NCI-H2029 (cell line): Measurements from ENCODE around the gene DDX19B.
"Not testable (repeated sequence)": the region's sequence is repeated elsewhere in the genome, so short reads cannot be mapped to it uniquely, and the experiment has no call there.

Source experiments
- DNase-seq: peaks from one replicate; lab custom pipeline; 2025; lab: John Stamatoyannopoulos, UW

Gene DDX19B

GRCh38 chr16:70298988-70299938 lies at the start of gene DDX19B:
Gene DDX19B, plus strand, starts transcription at chr16:70299186. Its CDS starts 112 bp downstream, at chr16:70299298.
- DNase-seq, result peak; percentile 58

- DNase-seq, result not testable (repeated sequence)
Measured at GRCh38 chr16:70249697-70250096, 49.3 kb upstream of the DDX19B start.

DNA sequence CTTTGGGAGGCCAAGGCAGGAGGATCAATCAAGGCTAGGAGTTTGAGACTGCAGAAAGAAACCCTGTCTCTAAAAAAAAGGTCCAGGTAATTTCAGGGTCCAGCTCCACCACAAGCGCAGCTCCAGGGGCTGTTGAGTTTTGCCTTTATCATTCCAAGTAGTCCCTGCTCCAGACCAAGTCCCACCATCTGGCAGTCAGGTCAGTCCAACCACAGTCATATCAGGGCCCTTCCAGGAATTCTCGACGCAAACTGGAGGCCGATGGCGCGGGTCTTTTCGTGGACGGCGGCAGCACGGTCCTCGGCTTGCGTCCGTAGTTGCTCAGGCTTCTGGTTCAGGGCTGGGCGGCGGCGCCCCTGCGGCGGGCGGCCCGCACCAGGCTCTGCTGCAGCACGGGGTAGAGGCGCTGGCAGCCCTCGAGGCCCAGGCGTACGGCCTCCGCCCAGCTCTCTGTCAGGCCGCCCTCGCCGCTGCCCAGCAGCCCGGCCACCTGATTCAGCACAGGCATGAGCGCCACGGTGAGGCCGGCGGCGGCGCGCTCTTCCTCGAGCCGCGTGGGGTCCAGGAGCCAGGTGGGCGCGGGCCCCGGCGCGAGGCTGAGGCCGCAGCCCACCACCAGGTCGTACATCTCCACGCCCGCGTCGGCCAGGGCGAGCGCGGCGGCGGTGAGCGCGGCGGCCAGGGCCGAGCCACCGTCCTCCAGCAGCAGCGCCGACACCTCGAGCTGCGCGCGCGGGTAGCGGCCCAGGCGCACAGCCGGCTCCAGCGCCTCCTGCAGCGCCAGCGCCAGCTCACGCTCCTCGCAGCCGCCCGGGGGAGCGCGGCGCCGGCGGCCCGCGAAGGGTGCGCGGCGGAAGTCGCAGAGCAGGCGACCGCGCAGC lies 48.0 kb upstream of the DDX19B start:
- no peak for DNase-seq

- DNase-seq, result peak; percentile 76
Measured at GRCh38 chr16:70251629-70252354, 47.2 kb upstream of the DDX19B start, which contains the start of gene EXOSC6. Gene EXOSC6, minus strand, starts transcription at chr16:70251940. Its CDS starts 40 bp downstream, at chr16:70251900.

GRCh38 chr16:70252355-70252988 lies 46.5 kb upstream of the DDX19B start:
- DNase-seq, result no peak

GRCh38 chr16:70253291-70254106 lies 45.5 kb upstream of the DDX19B start:
- no peak for DNase-seq

- no peak for DNase-seq
Measured at GRCh38 chr16:70254180-70254964, 44.6 kb upstream of the DDX19B start.

DNA sequence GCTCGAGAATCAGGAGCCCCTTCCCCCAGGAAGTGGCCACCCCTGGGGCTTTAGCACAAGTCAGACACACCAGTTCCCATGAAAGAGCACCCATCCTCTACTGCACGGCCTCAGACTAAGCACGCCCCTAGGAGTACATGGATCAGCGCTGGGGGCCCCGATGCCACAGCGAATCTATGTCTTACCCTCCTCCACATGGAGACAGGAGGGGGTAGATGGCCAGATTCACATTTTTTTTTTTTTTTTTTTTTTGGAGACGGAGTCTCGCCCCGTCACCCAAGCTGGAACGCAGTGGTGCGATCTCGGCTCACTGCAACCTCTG lies 44.1 kb upstream of the DDX19B start:
- no peak for DNase-seq

GRCh38 chr16:70255574-70255973 lies 43.4 kb upstream of the DDX19B start:
- no peak for DNase-seq

DNA sequence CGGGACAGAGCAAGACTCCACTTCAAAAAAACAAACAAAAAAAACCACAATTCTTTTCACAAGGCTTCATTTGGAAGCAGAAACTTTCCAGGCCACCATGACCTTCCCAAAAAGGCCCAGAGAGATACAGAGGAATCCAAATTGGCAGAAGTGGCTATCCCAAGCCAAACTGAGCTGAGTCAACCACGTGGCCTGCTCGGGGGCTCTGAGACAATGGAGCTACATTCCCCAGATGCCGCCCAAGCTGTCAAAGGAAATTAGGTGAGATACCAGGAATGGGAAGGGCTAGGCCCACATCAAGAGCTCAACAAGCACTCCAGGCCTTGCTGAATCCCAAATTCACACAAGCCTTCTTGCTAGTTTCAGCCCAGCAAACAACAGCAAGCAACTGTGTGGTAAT lies 41.6 kb upstream of the DDX19B start:
- DNase-seq, result no peak

DNA sequence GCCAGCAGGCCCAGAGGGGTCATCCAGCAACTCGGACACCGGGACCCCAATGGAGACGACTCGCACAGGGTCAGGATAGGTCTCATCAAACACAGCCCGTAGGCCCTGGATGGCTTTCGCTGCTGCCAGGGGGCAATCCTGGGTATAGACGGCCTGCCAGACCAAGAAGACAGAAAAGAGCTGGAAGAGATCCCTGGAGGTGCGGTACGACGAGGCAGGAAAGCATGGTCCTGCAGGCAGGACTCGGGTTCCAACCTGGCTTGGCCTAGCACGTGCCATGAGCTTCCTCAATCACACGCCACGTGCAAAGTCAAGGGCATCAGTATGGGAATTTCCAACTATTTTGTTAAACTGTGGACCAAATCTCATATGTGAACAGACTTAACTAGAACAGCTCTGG lies 40.9 kb upstream of the DDX19B start:
- no peak for DNase-seq

DNA sequence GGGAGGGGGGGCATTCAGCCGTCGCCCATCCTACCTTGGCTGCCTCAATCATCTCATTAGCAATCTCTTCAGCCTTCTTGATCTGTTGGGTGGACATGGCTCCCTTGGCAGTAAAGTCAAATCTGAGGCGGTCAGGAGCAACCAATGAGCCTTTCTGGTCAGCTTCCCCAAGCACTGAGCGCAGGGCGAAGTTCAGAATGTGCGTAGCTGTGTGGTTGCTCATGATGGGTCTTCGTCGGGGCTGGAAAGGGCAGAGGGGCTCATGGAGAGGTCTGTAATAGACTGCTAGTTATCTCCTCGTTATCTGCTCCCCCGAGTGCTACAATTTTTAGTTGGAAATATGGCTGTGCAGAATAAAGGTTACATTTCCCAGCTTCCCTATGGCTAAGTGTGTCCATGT lies 40.0 kb upstream of the DDX19B start:
- DNase-seq, result no peak

DNA sequence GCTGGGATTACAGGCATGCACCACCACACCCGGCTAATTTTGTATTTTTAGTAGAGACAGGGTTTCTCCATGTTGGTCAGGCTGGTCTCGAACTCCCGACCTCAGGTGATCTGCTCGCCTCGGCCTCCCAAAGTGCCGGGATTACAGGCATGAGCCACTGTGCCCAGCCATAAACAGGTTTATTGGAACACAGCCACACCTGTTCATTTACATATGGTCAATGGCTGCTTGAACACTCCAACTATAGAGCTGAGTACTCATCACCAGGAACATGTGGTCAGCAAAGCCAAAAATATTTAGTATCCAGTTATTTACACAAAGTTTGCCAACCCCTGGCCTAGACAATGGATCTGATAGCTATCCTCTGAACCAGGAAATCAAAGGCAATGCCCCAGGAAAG lies 39.1 kb upstream of the DDX19B start:
- DNase-seq, result not testable (repeated sequence)

DNA sequence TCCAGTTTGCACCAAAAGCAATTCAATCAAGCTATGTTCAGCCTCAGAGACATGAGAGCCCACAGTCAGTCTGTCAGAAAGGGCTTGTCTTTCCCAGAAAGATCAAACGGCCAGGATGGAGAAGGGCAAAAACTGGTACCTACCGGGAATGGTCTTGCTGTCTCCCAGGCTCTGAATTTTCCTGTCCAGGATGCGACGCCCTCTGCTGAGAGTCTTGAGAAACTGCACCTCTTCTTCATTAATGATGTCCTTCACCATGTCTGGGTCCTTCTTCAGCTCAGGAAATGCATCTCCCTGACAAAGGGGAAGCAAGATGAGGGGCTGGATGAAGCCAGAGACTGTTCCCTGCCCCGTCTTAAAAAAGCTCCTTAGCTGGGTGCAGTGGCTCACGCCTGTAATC lies 31.5 kb upstream of the DDX19B start:
- DNase-seq, result no peak

DNA sequence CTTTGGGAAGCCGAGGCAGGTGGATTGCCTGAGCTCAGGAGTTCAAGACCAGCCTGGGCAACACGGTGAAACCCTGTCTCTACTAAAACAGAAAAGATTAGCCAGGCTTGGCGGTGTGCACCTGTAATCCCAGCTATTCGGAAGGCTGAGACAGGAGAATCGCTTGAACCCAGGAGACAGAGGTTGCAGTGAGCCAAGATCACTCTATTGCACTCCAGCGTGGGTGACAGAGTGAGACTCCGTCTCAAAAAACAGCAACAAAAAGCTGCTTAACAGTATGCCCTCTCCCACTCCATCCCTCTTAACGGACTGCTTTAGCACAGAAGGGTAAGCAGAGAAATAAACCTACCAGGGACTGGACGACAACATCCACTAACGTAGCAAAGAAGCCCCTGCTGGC lies 31.1 kb upstream of the DDX19B start:
- not testable (repeated sequence) for DNase-seq

- no peak for DNase-seq
Measured at GRCh38 chr16:70269471-70269870, 29.5 kb upstream of the DDX19B start.

DNA sequence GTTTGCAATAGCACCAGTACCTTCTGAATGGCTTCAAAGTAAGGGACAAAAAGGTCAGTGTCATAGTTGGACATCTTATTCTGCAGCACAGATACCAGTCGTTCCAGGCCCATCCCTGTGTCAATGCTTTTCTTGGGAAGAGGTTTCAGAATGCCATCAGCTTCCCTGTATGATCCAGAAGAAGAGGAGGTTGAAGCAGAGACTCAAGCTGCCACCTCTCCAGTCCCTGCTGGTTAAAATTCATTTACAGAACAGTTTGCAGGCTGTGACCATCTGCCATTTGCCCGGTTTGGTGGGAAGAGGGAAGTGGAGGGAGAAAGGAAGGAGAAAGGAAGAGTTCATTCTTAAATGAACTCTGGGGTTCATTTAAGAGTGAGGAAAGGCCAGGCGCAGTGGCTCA lies 28.8 kb upstream of the DDX19B start:
- no peak for DNase-seq

DNA sequence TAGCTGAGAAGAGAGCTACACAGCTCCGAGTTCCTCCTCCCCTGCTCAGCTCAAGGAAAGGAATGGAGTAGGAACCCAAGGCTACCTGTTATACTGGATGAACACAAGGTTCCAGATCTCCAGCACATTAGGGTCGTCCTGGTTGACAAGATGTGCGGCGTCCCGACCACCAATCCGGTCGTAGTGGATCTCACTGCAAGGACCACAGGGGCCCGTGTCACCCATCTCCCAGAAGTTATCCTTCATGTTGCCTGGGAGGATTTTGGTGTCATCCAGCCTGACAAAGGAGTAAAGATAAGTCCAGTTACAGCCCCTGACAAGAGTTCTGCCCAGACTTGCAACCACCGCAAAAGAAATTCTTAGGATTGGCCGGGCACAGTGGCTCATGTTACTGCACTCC lies 27.3 kb upstream of the DDX19B start:
- no peak for DNase-seq

- DNase-seq, result no peak
Measured at GRCh38 chr16:70276392-70276791, 22.6 kb upstream of the DDX19B start.
